Measurements from ENCODE around the gene SHC1.

Gene SHC1

GRCh38 chr1:154931940-154932487 is 38.5 kb downstream of the SHC1 start:
- no peak overlapping the region for H3K4me3 ChIP-seq (ENCODE audit: insufficient read depth, low read length, poor library complexity, severe bottlenecking)
- no peaks in the 10 kb centered on the region for H3K9me3 ChIP-seq (ENCODE audit: insufficient read depth, low read length)
- H3K4me2 ChIP-seq (ENCODE audit: low read depth, low read length, poor library complexity, severe bottlenecking), result no peak overlapping the region
- no peaks in the 10 kb centered on the region for H3K9me2 ChIP-seq (replicated peaks; ENCODE audit: insufficient read depth, low read length)
- no peaks in the 10 kb centered on the region for H3K27me3 ChIP-seq (ENCODE audit: low read length)
- TF ChIP-seq EZH2phosphoT487 (conservative IDR thresholded peaks at IDR 0.05; ENCODE audit: low read length) (no peak), CTCF (IDR thresholded peaks at IDR 0.05; ENCODE audit: insufficient read depth, low read length, poor library complexity, severe bottlenecking) (no peak)
- no peaks in the 10 kb centered on the region for H4K20me1 ChIP-seq (ENCODE audit: low read depth, low read length)
- H3K79me2 ChIP-seq (ENCODE audit: insufficient read depth, low read length), result peaks cover 13% of the 10 kb centered on the region
- H2AFZ ChIP-seq (ENCODE audit: low read depth, low read length, severe bottlenecking), result no peak overlapping the region
- no peaks in the 10 kb centered on the region for H3F3A ChIP-seq (ENCODE audit: insufficient read depth)
- H3K36me3 ChIP-seq (ENCODE audit: low read length), result no peaks in the 10 kb centered on the region; the same call in 1 of the 2 replicates
- H3K27ac ChIP-seq (ENCODE audit: low read depth, low read length), result no peak overlapping the region
- H3K9ac ChIP-seq (ENCODE audit: low read length), result no peak overlapping the region

- Histone ChIP-seq H3K9me3 (ENCODE audit: insufficient read depth, low read length) (no peaks in the 10 kb centered on the region), H3K9ac (ENCODE audit: low read length) (no peak overlapping the region), H3K27me3 (ENCODE audit: low read length) (no peaks in the 10 kb centered on the region), H3K27ac (ENCODE audit: low read depth, low read length) (no peak overlapping the region), H3K79me2 (ENCODE audit: insufficient read depth, low read length) (no peaks in the 10 kb centered on the region), H3F3A (ENCODE audit: insufficient read depth) (peaks cover 2% of the 10 kb centered on the region; the same call in 1 of the 2 replicates), H4K20me1 (ENCODE audit: low read depth, low read length) (no peaks in the 10 kb centered on the region), H2AFZ (ENCODE audit: low read depth, low read length, severe bottlenecking) (no peak overlapping the region), H3K36me3 (ENCODE audit: low read length) (peaks cover 3% of the 10 kb centered on the region; the same call in 1 of the 2 replicates), H3K9me2 (replicated peaks; ENCODE audit: insufficient read depth, low read length) (no peaks in the 10 kb centered on the region), H3K4me3 (ENCODE audit: insufficient read depth, low read length, poor library complexity, severe bottlenecking) (no peak overlapping the region), H3K4me2 (ENCODE audit: low read depth, low read length, poor library complexity, severe bottlenecking) (no peak overlapping the region)
- TF ChIP-seq CTCF (IDR thresholded peaks at IDR 0.05; ENCODE audit: insufficient read depth, low read length, poor library complexity, severe bottlenecking), result no peak
- no peak for TF ChIP-seq EZH2phosphoT487 (conservative IDR thresholded peaks at IDR 0.05; ENCODE audit: low read length)
Measured at GRCh38 chr1:154926201-154926600, 44.3 kb downstream of the SHC1 start.

- Histone ChIP-seq H3K9me3 (ENCODE audit: insufficient read depth, low read length) (no peaks in the 10 kb centered on the region), H3K27ac (ENCODE audit: low read depth, low read length) (no peak overlapping the region), H3K4me2 (ENCODE audit: low read depth, low read length, poor library complexity, severe bottlenecking) (no peak overlapping the region), H2AFZ (ENCODE audit: low read depth, low read length, severe bottlenecking) (no peak overlapping the region), H3K36me3 (ENCODE audit: low read length) (peaks cover 5% of the 10 kb centered on the region; the same call in 1 of the 2 replicates), H3F3A (ENCODE audit: insufficient read depth) (peaks cover 4% of the 10 kb centered on the region; the same call in 1 of the 2 replicates), H3K79me2 (ENCODE audit: insufficient read depth, low read length) (no peaks in the 10 kb centered on the region), H4K20me1 (ENCODE audit: low read depth, low read length) (no peaks in the 10 kb centered on the region), H3K27me3 (ENCODE audit: low read length) (no peaks in the 10 kb centered on the region), H3K9ac (ENCODE audit: low read length) (no peak overlapping the region), H3K4me3 (ENCODE audit: insufficient read depth, low read length, poor library complexity, severe bottlenecking) (no peak overlapping the region), H3K9me2 (replicated peaks; ENCODE audit: insufficient read depth, low read length) (no peaks in the 10 kb centered on the region)
- TF ChIP-seq EZH2phosphoT487 (conservative IDR thresholded peaks at IDR 0.05; ENCODE audit: low read length) (no peak), CTCF (IDR thresholded peaks at IDR 0.05; ENCODE audit: insufficient read depth, low read length, poor library complexity, severe bottlenecking) (no peak)
Measured at GRCh38 chr1:154925335-154926170, 45.0 kb downstream of the SHC1 start.
